ENCODE measurements around the gene PSMD3.

PSMD3 gene

GRCh38 chr17:40024901-40025300 lies 44.3 kb downstream of the PSMD3 start:
- TF ChIP-seq, protein P1, sequence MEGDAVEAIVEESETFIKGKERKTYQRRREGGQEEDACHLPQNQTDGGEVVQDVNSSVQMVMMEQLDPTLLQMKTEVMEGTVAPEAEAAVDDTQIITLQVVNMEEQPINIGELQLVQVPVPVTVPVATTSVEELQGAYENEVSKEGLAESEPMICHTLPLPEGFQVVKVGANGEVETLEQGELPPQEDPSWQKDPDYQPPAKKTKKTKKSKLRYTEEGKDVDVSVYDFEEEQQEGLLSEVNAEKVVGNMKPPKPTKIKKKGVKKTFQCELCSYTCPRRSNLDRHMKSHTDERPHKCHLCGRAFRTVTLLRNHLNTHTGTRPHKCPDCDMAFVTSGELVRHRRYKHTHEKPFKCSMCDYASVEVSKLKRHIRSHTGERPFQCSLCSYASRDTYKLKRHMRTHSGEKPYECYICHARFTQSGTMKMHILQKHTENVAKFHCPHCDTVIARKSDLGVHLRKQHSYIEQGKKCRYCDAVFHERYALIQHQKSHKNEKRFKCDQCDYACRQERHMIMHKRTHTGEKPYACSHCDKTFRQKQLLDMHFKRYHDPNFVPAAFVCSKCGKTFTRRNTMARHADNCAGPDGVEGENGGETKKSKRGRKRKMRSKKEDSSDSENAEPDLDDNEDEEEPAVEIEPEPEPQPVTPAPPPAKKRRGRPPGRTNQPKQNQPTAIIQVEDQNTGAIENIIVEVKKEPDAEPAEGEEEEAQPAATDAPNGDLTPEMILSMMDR (IDR thresholded peaks at IDR 0.05): no peak
- no peak for TF ChIP-seq ZFX (IDR thresholded peaks at IDR 0.05; ENCODE audit: borderline replicate concordance)
- H3K27ac ChIP-seq: no peak overlapping the region

- TF ChIP-seq ZFX (IDR thresholded peaks at IDR 0.05; ENCODE audit: borderline replicate concordance): no peak
- TF ChIP-seq, protein P1 (IDR thresholded peaks at IDR 0.05): no peak
- H3K27ac ChIP-seq: no peak overlapping the region
These were observed 45.0 kb downstream of the PSMD3 start for GRCh38 chr17:40025559-40025958.

DNA sequence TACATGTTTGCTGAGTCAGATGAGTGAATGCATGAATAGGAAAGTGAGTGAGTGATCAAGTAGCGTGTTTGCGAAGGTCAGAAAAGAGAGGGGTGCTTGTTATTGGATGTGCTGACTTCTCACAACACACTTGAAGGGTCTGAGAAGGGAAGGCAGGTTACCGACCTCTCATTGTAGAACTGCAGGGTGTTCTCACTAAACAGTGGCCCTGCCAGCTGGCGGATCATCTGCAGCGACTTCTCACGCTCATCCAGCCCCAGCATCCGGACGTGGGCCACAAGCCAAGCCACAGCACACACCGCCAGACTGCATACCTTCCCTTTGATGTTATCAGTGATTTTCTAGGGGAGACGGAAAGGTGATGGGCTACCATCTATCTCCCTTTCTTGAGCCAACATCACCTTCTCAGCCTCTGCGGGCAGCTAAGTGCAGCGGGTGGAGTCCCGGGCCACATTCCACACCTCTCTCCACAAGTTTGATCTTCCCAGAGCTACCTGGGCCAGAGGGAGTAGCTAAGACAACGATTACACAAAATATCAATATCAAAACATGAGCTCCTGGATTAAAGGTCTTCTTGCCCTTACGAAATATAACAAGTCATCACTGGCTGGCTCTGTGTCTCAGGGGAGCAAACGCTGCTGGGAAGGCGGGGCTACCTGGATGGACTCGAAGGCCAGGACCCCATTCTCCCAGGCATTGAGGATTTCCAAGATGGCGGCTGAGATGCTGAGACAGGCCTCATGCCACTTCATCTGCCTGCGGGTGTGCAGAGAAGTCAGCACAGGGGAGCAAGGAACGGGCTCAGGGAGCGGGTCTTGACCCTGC lies 45.6 kb downstream of the PSMD3 start:
- no peak for TF ChIP-seq ZFX (IDR thresholded peaks at IDR 0.05; ENCODE audit: borderline replicate concordance)
- TF ChIP-seq, protein P1 (IDR thresholded peaks at IDR 0.05): no peak
- H3K27ac ChIP-seq: no peak overlapping the region

- no peak for TF ChIP-seq ZFX (IDR thresholded peaks at IDR 0.05; ENCODE audit: borderline replicate concordance)
- TF ChIP-seq, protein P1 (IDR thresholded peaks at IDR 0.05): peak; percentile 95
- no peak overlapping the region for H3K27ac ChIP-seq
These were observed 46.4 kb downstream of the PSMD3 start for GRCh38 chr17:40026816-40027613.

GRCh38 chr17:40027614-40028012 lies 47.0 kb downstream of the PSMD3 start:
- H3K27ac ChIP-seq: no peak overlapping the region

DNA sequence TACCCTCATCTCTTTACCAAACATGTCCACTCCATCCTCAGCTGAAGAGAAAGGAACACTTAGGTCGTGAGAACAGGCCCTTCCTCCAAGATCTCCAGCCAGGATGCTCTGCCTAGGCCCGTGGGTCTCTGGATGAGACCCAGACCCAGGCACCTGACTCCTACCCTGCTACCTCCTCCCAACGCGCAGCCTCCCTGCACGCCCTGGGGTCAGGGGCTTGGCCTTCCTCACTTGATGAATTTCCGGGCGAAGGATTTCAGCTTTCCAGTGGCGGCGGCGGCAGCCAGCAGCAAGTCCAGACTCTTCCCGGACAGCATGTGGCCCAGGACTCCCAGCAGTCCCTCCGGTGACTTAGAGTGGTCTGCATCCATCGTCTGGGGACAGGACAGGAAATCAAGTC lies 48.0 kb downstream of the PSMD3 start:
- H3K27ac ChIP-seq: no peak overlapping the region
- TF ChIP-seq ZFX (IDR thresholded peaks at IDR 0.05; ENCODE audit: borderline replicate concordance): no peak
- TF ChIP-seq, protein P1 (IDR thresholded peaks at IDR 0.05): no peak

More at GRCh38 chr17:40027614-40028012, 47.0 kb downstream of the PSMD3 start:
- no peak for TF ChIP-seq ZFX (IDR thresholded peaks at IDR 0.05; ENCODE audit: borderline replicate concordance)
- TF ChIP-seq, protein P1 (IDR thresholded peaks at IDR 0.05): no peak

GRCh38 chr17:40031706-40032105 lies 51.1 kb downstream of the PSMD3 start:
- TF ChIP-seq, protein P1 (IDR thresholded peaks at IDR 0.05): no peak
- TF ChIP-seq ZFX (IDR thresholded peaks at IDR 0.05; ENCODE audit: borderline replicate concordance): no peak
- no peak overlapping the region for H3K27ac ChIP-seq
